ENCODE data around the gene SEH1L.

Gene SEH1L

DNA sequence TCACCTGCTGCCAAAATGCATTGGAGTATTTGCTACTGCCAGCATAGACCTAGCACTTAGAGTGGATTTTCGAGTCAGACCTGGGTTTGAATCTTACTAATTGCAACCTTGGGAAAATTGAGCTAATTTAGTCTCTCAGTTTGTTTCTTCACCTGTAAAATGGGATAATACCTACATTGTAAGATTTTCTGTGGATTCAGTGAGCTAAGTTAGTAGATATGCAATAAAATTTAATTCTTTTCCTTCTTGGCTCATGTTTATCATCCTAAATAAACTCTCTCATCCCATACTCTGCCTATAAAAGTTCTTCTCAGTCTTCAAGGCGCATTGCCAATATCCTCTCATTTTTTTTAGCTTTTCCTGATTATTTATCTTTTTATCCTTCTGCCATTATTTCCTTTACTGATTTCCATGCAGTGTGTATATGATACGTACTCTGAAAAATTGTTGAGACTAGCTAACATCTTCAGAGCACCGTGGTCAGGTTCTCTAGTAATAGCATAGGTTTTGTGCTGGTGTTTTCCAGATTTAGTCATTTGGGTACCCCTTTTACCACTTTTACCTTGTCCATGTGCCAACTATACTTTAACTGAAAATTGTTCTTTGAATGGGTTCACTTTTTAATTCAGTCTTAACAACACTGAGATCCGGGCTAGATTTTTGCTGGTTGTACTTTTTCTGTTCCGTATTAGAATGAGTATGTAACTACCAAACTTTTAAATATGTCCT lies 50.7 kb downstream of the SEH1L start:
- no peak overlapping the region for H3K4me3 ChIP-seq (ENCODE audit: low read length)
- H3K36me3 ChIP-seq (ENCODE audit: insufficient read depth, low read length): peaks cover 28% of the 10 kb centered on the region
- H3K9me3 ChIP-seq (ENCODE audit: insufficient read depth, low read depth, low read length): no peaks in the 10 kb centered on the region
- no peak overlapping the region for H3K27ac ChIP-seq (ENCODE audit: low read depth, low read length)
- no peaks in the 10 kb centered on the region for H3K27me3 ChIP-seq (ENCODE audit: insufficient read depth, low read length)
- H3K9ac ChIP-seq (ENCODE audit: low read depth, low read length): no peak overlapping the region
- WGBS: 95% methylated on average over 5 of the region's 6 CpGs
- H3K4me1 ChIP-seq (ENCODE audit: insufficient read depth, low read length): peaks cover 3% of the 10 kb centered on the region

DNA sequence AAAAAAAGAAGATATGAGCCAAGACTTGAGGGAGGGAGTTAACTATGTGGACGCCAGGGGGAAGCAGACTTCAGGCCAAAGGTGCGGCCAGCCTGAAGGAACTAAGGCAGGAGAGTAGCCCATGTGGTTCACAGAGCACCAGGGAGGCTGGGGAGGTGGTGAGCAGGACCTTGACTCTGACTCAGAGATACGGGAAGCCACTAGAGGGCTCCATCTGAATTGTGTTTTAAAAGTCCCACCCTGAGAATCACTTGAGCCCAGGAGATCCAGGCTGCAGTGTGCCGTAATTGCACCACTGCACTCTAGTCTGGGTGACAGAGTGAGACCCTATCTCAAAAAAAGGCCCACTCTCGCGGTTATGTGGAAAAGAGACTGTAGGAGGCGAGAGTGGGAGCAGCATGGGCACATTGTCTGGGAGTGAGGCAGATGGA lies 55.7 kb downstream of the SEH1L start:
- WGBS: 63% methylated on average over 7 of the region's 7 CpGs
- H3K27me3 ChIP-seq (ENCODE audit: insufficient read depth, low read length): no peaks in the 10 kb centered on the region
- peaks cover 54% of the 10 kb centered on the region for H3K36me3 ChIP-seq (ENCODE audit: insufficient read depth, low read length)
- H3K9me3 ChIP-seq (ENCODE audit: insufficient read depth, low read depth, low read length): no peaks in the 10 kb centered on the region
- no peak overlapping the region for H3K27ac ChIP-seq (ENCODE audit: low read depth, low read length)
- no peak overlapping the region for H3K4me3 ChIP-seq (ENCODE audit: low read length)
- no peak overlapping the region for H3K9ac ChIP-seq (ENCODE audit: low read depth, low read length)
- H3K4me1 ChIP-seq (ENCODE audit: insufficient read depth, low read length): no peaks in the 10 kb centered on the region

DNA sequence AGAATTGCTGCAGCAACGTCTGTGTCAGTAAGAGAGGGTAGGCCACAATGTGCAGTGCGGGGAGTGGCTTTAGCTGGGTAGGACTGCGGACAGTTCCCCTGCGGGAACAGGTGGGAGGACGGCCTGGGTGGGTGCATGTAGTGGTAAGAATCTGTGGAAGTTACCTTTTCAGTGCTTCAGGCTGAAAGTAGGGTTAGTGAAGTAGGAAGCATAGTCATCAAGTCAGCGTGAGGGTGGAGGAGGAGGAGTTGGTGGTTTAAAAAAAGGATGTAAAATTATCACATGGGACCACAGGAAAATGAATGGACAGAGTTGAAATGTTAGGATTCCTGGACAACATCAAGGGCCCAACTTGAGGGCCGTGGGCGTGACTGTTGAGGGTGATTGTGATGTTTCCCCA lies 56.6 kb downstream of the SEH1L start:
- Histone ChIP-seq H3K4me1 (ENCODE audit: insufficient read depth, low read length) (no peaks in the 10 kb centered on the region), H3K9ac (ENCODE audit: low read depth, low read length) (no peak overlapping the region), H3K27ac (ENCODE audit: low read depth, low read length) (no peak overlapping the region), H3K9me3 (ENCODE audit: insufficient read depth, low read depth, low read length) (no peaks in the 10 kb centered on the region), H3K27me3 (ENCODE audit: insufficient read depth, low read length) (no peaks in the 10 kb centered on the region), H3K4me3 (ENCODE audit: low read length) (no peak overlapping the region), H3K36me3 (ENCODE audit: insufficient read depth, low read length) (peaks cover 63% of the 10 kb centered on the region)
- WGBS: 93% methylated on average over 8 of the region's 8 CpGs

DNA sequence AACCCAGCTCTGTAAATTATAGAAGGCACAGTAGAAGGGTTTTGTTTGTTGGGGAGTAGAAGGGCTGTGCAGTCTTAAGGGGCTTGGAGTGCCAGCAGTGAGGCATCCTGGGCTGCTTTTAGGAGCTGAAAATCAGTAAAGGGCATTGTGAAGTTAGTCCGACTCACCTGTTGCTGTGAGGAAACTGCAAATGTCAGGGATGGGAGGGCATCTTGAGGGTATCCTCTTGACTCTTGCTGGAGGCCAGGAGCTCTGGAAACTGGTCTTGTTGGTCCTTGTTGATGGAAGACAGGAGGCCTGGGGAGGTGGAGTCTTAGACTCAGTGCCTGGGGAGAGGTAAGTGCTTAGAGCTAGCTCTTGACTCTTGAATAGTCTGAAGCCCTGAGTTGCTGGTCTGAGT lies 57.5 kb downstream of the SEH1L start:
- no peaks in the 10 kb centered on the region for H3K9me3 ChIP-seq (ENCODE audit: insufficient read depth, low read depth, low read length)
- H3K36me3 ChIP-seq (ENCODE audit: insufficient read depth, low read length): peaks cover 68% of the 10 kb centered on the region
- H3K27ac ChIP-seq (ENCODE audit: low read depth, low read length): no peak overlapping the region
- H3K9ac ChIP-seq (ENCODE audit: low read depth, low read length): no peak overlapping the region
- no peak overlapping the region for H3K4me3 ChIP-seq (ENCODE audit: low read length)
- no peaks in the 10 kb centered on the region for H3K4me1 ChIP-seq (ENCODE audit: insufficient read depth, low read length)
- WGBS: 97% methylated on average over 1 of the region's 1 CpG
- no peaks in the 10 kb centered on the region for H3K27me3 ChIP-seq (ENCODE audit: insufficient read depth, low read length)

DNA sequence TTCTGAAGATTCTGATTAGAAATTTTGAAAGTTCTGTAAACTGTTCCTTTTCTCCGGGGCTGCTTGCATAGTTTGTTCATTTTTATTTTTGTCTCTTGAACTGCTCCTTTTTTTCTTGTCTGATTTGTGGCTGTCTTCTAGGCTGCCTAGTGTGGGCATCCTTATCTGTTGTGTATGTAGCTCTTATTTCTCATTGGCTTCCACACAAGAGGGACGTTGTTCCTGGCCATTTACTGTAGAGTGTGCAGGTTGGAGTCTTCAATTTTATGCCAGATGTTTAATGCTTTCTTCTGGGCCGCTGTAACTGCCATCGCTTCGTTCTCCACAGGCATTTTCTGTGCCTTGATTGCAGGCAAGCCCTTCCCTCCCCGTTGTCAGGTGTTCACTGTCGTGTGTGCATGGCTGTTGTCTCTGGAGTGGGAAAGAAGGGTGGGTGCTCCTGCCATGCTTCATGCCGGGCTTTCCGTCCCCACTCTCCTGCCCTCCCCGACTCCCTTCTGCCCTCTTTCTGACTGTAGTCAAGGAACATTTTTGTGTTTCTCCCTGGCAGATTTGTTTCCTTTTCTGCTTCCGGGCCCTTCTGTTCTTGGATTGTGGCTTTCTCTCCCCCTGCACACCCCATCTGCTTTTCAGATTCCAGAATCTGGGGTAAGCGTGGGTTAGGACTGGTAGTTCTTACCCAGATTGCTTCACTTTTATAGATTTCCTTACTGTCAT lies 58.9 kb downstream of the SEH1L start:
- peaks cover 67% of the 10 kb centered on the region for H3K36me3 ChIP-seq (ENCODE audit: insufficient read depth, low read length)
- H3K4me1 ChIP-seq (ENCODE audit: insufficient read depth, low read length): no peaks in the 10 kb centered on the region
- H3K27me3 ChIP-seq (ENCODE audit: insufficient read depth, low read length): no peaks in the 10 kb centered on the region
- H3K9ac ChIP-seq (ENCODE audit: low read depth, low read length): no peak overlapping the region
- H3K4me3 ChIP-seq (ENCODE audit: low read length): no peak overlapping the region
- H3K27ac ChIP-seq (ENCODE audit: low read depth, low read length): no peak overlapping the region
- 92% methylated on average over 12 of the region's 12 CpGs for WGBS
- H3K9me3 ChIP-seq (ENCODE audit: insufficient read depth, low read depth, low read length): no peaks in the 10 kb centered on the region

DNA sequence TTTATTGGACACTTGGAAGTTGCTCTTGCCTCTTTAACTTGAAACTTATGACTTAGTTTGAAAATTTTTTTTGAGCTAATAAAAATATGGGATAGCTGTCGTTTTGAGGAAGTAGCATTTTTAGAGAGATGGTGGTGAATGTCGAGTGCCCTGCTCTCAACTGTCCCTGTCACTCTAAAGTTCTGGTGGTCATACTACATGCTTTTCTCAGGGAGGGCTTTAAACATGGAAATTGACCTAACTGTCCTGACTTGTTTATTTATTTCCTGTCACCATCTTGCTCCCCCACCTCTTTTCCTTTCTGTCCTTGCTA lies 59.4 kb downstream of the SEH1L start:
- Histone ChIP-seq H3K4me3 (ENCODE audit: low read length) (no peak overlapping the region), H3K27ac (ENCODE audit: low read depth, low read length) (no peak overlapping the region), H3K9ac (ENCODE audit: low read depth, low read length) (no peak overlapping the region), H3K27me3 (ENCODE audit: insufficient read depth, low read length) (no peaks in the 10 kb centered on the region), H3K4me1 (ENCODE audit: insufficient read depth, low read length) (no peaks in the 10 kb centered on the region), H3K36me3 (ENCODE audit: insufficient read depth, low read length) (peaks cover 67% of the 10 kb centered on the region), H3K9me3 (ENCODE audit: insufficient read depth, low read depth, low read length) (no peaks in the 10 kb centered on the region)
- 86% methylated on average over 2 of the region's 2 CpGs for WGBS

DNA sequence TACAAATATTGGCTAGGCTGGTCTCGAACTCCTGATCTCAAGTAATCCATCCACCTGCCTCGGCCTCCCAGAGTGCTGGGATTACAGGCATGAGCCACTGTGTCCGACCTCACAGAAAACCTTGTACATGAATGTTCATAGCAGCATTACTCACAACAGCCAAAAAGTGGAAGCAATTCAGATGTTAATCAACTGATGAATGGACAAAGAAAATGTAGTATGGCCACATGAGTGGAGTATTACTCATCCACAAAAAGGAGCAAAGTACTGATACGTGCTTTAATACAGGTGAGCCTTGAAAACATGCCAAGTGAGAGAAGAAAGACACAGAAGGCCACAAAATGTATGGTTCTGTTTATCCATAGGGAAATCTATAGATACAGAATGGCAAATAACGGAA lies 63.9 kb downstream of the SEH1L start:
- H3K27me3 ChIP-seq (ENCODE audit: insufficient read depth, low read length): no peaks in the 10 kb centered on the region
- WGBS: 96% methylated on average over 5 of the region's 5 CpGs
- no peak overlapping the region for H3K9ac ChIP-seq (ENCODE audit: low read depth, low read length)
- H3K36me3 ChIP-seq (ENCODE audit: insufficient read depth, low read length): peaks cover 91% of the 10 kb centered on the region
- no peaks in the 10 kb centered on the region for H3K9me3 ChIP-seq (ENCODE audit: insufficient read depth, low read depth, low read length)
- H3K4me3 ChIP-seq (ENCODE audit: low read length): no peak overlapping the region
- H3K27ac ChIP-seq (ENCODE audit: low read depth, low read length): no peak overlapping the region
- no peaks in the 10 kb centered on the region for H3K4me1 ChIP-seq (ENCODE audit: insufficient read depth, low read length)

DNA sequence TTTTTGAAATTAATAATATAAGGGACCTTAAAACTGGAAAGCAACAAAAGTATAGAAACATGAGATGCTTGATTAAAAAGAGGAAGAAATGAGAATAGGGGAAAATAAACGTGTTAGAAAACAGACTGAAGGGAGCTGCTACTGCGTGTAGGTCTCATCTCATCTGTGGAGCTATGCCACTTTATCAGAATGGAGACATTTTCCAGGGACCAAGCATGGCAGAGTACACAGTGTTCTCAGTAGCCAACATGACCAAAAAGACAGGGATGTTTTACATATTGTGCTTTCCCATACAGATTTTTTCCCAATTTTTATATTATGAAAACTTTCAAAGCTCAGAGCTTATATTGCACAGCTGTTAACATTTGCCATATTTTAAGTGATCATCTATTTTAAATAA lies 66.4 kb downstream of the SEH1L start:
- H3K36me3 ChIP-seq (ENCODE audit: insufficient read depth, low read length): peaks cover 97% of the 10 kb centered on the region
- no peak overlapping the region for H3K27ac ChIP-seq (ENCODE audit: low read depth, low read length)
- no peaks in the 10 kb centered on the region for H3K4me1 ChIP-seq (ENCODE audit: insufficient read depth, low read length)
- no peak overlapping the region for H3K4me3 ChIP-seq (ENCODE audit: low read length)
- no peaks in the 10 kb centered on the region for H3K27me3 ChIP-seq (ENCODE audit: insufficient read depth, low read length)
- no peak overlapping the region for H3K9ac ChIP-seq (ENCODE audit: low read depth, low read length)
- 94% methylated on average over 2 of the region's 2 CpGs for WGBS
- no peaks in the 10 kb centered on the region for H3K9me3 ChIP-seq (ENCODE audit: insufficient read depth, low read depth, low read length)

DNA sequence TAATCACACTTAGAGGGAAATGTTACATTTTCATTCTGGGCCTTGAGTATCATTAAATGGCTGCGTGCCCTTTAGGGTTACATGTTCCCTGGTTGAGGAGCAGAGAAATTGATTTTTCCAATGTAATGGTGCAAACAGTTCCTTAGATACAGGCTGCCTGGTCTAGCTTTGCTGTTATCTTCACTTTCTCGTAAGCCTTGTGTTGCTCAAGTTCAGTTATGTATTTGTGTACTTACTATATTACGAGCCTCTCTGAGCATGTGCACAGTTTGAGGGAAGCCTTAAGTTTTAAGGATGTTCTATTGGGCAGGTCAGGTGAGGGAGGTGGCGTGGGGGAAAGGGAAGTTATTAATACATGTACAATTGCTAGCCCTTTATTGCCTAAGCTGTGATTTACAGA lies 67.0 kb downstream of the SEH1L start:
- WGBS: 96% methylated on average over 4 of the region's 4 CpGs
- Histone ChIP-seq H3K9ac (ENCODE audit: low read depth, low read length) (no peak overlapping the region), H3K27ac (ENCODE audit: low read depth, low read length) (no peak overlapping the region), H3K36me3 (ENCODE audit: insufficient read depth, low read length) (peaks cover 97% of the 10 kb centered on the region), H3K27me3 (ENCODE audit: insufficient read depth, low read length) (no peaks in the 10 kb centered on the region), H3K4me1 (ENCODE audit: insufficient read depth, low read length) (no peaks in the 10 kb centered on the region), H3K9me3 (ENCODE audit: insufficient read depth, low read depth, low read length) (no peaks in the 10 kb centered on the region), H3K4me3 (ENCODE audit: low read length) (no peak overlapping the region)

DNA sequence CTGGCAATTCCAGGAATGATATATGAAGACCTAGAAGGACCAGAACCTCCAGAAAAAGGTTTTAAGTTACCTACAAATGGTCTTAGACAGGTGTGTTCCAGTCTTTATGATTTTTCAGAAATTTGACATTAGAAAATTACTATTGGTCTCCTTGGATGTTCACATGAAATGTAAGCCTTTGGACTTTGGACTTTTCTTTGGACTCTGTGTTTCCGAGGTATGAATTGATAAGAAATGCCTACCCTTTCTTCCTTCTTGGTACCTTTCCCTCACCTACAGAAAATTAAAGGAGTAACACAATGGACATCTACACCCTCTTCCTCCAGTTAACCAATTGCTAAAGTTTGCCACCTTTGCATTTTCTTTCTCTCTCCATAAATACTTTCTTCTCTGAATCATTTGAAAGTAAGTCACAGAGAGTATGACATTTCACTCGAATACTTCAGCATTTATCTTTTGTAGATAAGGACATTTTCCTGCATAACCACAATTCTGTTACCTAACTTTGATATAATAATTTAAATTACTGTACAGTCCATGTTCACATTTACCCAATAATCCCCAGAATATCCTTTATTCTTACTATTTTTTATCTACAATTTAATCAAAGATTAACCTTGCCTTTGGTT lies 69.5 kb downstream of the SEH1L start:
- H3K36me3 ChIP-seq (ENCODE audit: insufficient read depth, low read length): peaks cover 98% of the 10 kb centered on the region

DNA sequence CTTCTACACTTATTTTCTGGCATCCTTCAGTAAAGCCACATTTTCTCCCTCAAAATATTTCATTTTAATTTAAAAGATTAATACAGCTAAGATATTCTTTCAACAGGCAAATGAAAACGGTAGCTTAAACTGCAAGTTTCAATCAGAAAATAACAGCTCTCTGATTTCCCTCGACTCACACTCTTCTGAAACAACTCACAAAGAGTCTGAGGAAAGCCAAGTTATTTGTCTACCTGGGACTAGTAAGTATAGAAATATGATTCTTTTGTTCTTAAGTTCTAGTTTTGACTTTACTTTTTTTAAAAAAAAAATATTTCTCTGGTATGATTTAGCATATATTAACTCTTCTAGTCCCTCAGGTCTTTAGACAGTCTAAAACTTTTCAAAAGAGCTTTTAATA lies 70.6 kb downstream of the SEH1L start:
- Histone ChIP-seq H3K4me3 (ENCODE audit: low read length) (no peak overlapping the region), H3K36me3 (ENCODE audit: insufficient read depth, low read length) (peaks cover 98% of the 10 kb centered on the region), H3K27ac (ENCODE audit: low read depth, low read length) (no peak overlapping the region), H3K9me3 (ENCODE audit: insufficient read depth, low read depth, low read length) (no peaks in the 10 kb centered on the region), H3K4me1 (ENCODE audit: insufficient read depth, low read length) (no peaks in the 10 kb centered on the region), H3K27me3 (ENCODE audit: insufficient read depth, low read length) (no peaks in the 10 kb centered on the region), H3K9ac (ENCODE audit: low read depth, low read length) (no peak overlapping the region)
- 91% methylated on average over 2 of the region's 2 CpGs for WGBS

More for the DNA sequence above, 69.5 kb downstream of the SEH1L start:
- WGBS: 100% methylated on average over 2 of the region's 2 CpGs
- no peak overlapping the region for H3K9ac ChIP-seq (ENCODE audit: low read depth, low read length)
- no peak overlapping the region for H3K27ac ChIP-seq (ENCODE audit: low read depth, low read length)
- H3K4me1 ChIP-seq (ENCODE audit: insufficient read depth, low read length): no peaks in the 10 kb centered on the region
- no peaks in the 10 kb centered on the region for H3K9me3 ChIP-seq (ENCODE audit: insufficient read depth, low read depth, low read length)
- H3K27me3 ChIP-seq (ENCODE audit: insufficient read depth, low read length): no peaks in the 10 kb centered on the region
- no peak overlapping the region for H3K4me3 ChIP-seq (ENCODE audit: low read length)

Measured in HUES64 (cell line).